KBM-7 (cell line): ENCODE measurements around the gene GSTO2.

Source experiments
- DNase-seq: peaks from one replicate; pipeline ENCODE4 v3.0.0-alpha.2; 2015
- in situ Hi-C: fragments of 300-500 bp; cut with MboI; formaldehyde crosslinking; loops from 2 replicates; pipeline ENCODE4 v1.14.3; 2020; ENCODE audit warnings: low sequenced_read_pairs, low pct_unique_long_range_greater_than_20kb, mixed read lengths

GSTO2 gene

GRCh38 chr10:104318810-104319741, 50.1 kb downstream of the GSTO2 start:
- DNase-seq = no peak
- in situ Hi-C loops = no loop called here

DNA sequence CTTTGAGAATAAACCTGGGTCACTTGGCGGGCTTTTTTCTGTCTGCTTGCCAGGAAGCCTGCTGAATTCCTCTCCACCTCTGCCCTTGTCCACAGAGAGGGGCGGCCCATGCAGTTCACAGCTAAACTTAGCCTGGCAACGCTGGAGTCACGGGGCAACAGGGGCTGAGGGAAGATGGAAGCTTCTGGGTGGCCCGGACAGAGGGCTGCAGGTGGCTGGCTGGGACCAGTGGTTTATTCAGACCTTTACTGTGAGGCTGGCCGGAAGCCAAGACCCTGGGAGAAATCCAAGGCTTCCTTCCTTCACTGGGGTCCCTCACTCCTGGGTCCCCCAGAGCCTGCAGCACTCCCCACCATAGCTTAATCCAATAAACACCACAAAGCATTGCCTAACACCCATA, 52.2 kb downstream of the GSTO2 start:
- no peak for DNase-seq
- in situ Hi-C loops = no loop called here

GRCh38 chr10:104321725-104322415, 52.9 kb downstream of the GSTO2 start:
- no peak for DNase-seq
- in situ Hi-C loops = no loop called here

GRCh38 chr10:104322416-104322782, 53.4 kb downstream of the GSTO2 start:
- in situ Hi-C loops = no loop called here
- no peak for DNase-seq

DNA sequence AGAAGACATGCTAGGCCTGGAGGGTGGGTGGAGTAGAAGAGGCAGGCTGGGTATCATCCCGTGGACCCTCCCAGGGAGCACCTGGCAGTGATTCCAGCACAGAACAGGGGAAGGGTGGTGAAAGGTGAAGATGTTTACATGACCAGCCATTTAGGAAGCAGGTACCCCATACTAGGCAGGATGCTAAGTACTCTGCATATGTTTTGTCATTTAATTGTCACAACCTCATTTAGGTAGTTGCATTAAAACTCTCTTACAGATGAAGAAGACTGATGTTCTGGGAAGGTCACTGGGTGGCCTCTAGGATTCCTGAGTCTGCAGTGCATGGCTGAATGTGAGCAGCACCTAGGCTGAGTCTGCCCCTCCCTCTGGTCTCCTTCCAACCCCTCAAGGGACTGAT, 54.1 kb downstream of the GSTO2 start:
- in situ Hi-C loops = no loop called here

GRCh38 chr10:104323760-104324201, 54.8 kb downstream of the GSTO2 start:
- in situ Hi-C loops = no loop called here
- no peak for DNase-seq

More for the DNA sequence above, 54.1 kb downstream of the GSTO2 start:
- DNase-seq = no peak

GRCh38 chr10:104324221-104324686, 55.3 kb downstream of the GSTO2 start:
- peak; percentile 77 for DNase-seq
- in situ Hi-C loops = no loop called here

GRCh38 chr10:104324931-104325330, 55.9 kb downstream of the GSTO2 start:
- DNase-seq = no peak
- in situ Hi-C loops = no loop called here

DNA sequence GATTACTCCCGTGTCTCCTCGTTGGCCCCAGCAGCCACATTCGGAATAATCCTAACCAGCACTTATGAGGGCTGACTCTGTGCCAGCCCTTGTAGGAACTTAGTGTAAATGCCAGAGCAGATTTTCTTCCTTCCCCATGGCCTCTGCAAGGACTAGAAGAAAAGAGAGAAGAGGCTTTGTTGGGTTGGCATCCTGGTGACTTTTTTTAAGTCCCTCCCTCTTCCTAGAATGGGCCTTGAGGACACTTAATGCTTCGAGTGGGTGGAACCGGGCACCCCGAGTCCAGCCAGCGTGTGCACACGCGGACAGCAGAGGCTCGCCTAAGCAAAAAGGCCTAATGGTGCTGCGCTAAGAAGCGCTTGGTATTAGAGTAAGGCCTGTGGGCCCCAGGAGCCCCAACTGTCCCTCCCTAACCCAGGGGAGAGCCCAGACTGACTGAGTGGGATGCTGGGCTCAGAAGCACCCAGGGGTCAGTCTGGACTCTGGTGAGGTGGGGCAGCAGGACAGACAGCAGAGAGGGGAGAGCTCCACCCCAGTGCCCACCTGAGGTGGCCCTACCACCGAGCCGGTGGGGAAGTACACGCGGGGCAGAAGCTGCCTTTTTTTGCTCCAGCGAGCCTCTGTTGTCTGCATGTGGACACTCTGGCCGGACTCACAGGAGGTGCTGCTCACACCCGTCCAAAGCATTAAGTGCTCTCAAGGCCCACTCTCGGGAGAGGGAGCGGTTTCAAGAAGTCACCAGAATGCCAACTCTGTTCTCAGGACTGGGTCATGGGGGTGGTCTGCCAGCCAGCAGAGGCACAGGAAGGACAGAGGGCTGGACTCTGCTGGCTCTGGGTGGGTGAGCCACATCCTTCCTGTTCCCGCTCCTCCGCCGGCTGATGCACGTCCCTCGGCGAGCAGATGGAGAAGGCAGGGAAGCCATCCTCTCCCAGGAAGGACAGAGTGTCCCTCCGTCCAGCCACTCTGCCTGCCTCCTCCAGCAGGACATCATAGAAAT, 56.8 kb downstream of the GSTO2 start:
- peak; percentile 20 for DNase-seq
- in situ Hi-C loops = no loop called here

GRCh38 chr10:104326991-104327610, 58.1 kb downstream of the GSTO2 start:
- in situ Hi-C loops = no loop called here
- DNase-seq = no peak

GRCh38 chr10:104327745-104328645, 59.0 kb downstream of the GSTO2 start:
- DNase-seq = peak; percentile 63
- in situ Hi-C loops = no loop called here

GRCh38 chr10:104328646-104328895, 59.6 kb downstream of the GSTO2 start:
- DNase-seq = no peak
- in situ Hi-C loops = no loop called here

GRCh38 chr10:104328896-104329710, 60.1 kb downstream of the GSTO2 start:
- in situ Hi-C loops = no loop called here

DNA sequence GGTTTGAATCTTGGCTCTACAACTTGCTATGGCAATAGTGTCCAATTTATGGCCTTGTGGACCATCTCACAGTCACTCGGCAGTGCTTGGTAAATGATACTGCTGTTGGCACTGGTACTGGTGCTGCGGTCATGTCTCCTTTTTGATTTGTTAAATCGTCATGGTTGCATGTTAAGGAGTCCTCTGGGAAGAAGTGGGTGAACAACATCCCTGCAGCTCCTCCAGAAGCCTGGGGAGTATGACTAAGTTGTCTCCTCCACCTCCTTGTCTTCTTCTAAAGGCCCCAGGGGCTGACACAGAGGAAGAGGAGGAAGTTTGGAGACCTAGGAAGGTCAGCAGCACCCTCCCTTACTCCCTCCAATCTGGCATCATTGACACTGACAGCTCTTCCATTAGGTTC, 60.8 kb downstream of the GSTO2 start:
- no peak for DNase-seq
- in situ Hi-C loops = no loop called here

More at GRCh38 chr10:104328896-104329710, 60.1 kb downstream of the GSTO2 start:
- peak; percentile 67 for DNase-seq

- in situ Hi-C loops = no loop called here
- no peak for DNase-seq
Observed at GRCh38 chr10:104330168-104331110, 61.5 kb downstream of the GSTO2 start.

- DNase-seq = no peak
- in situ Hi-C loops = no loop called here
Observed at GRCh38 chr10:104331208-104331838, 62.3 kb downstream of the GSTO2 start.
